ENCODE results near the gene GPBP1.

GPBP1 gene

DNA sequence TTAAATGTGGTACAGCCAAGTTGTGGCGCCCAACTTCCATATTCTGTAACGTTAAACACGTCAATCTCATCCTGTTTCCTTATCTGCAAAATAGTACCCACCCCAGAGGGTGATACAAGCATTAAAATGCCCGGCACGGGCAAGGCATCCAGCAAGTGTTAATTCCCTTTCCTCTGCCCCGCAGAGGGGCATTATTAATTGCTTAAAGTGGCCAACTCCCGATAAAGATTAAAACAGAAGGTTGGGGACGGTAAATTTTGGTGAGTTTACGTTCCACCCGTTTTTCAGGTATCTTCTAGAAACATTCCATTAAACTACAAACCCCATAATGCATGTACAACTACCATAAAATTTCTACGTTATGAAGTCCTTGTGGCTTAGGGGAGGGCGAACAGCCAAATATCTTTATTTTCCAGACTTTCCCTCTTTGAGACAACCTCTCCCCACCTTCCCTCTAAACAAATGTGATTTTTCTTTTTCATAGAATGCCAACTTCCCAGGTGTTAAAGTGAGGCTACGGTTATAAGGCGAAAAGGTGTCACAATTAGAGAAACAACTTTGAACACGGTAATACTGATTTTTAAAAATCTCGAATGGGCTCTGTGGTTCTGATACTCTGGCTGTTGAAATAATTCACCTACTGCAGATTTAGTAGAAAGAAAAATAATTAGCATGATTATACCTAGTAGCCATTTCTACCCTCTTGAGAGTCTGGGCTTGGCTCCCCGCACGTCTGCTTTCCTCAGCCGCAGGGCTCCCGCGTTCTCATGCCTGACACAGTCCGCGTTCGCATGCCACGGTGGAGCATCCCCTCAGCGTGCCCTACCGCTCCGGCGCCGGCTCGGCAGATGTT lies 1.2 kb upstream of the GPBP1 start:
- Histone ChIP-seq H3K27ac (peak overlapping the region; percentile 99), H3K27me3 (ENCODE audit: control insufficient read depth, insufficient read depth, low read length) (no peaks in the 10 kb centered on the region), H3K4me3 (ENCODE audit: low read depth, low read length) (peak overlapping the region; percentile 99), H3K9me3 (ENCODE audit: control insufficient read depth, low read length) (no peaks in the 10 kb centered on the region), H3K36me3 (ENCODE audit: control insufficient read depth, insufficient read depth, low read length) (no peaks in the 10 kb centered on the region), H3K9ac (peak overlapping the region; percentile 55), H3K79me2 (peaks cover 16% of the 10 kb centered on the region), H3K4me1 (peaks cover 7% of the 10 kb centered on the region), H3K4me2 (ENCODE audit: low read length) (peak overlapping the region; percentile 82), H2AFZ (peak overlapping the region; percentile 98)
- TF ChIP-seq, protein P1, sequence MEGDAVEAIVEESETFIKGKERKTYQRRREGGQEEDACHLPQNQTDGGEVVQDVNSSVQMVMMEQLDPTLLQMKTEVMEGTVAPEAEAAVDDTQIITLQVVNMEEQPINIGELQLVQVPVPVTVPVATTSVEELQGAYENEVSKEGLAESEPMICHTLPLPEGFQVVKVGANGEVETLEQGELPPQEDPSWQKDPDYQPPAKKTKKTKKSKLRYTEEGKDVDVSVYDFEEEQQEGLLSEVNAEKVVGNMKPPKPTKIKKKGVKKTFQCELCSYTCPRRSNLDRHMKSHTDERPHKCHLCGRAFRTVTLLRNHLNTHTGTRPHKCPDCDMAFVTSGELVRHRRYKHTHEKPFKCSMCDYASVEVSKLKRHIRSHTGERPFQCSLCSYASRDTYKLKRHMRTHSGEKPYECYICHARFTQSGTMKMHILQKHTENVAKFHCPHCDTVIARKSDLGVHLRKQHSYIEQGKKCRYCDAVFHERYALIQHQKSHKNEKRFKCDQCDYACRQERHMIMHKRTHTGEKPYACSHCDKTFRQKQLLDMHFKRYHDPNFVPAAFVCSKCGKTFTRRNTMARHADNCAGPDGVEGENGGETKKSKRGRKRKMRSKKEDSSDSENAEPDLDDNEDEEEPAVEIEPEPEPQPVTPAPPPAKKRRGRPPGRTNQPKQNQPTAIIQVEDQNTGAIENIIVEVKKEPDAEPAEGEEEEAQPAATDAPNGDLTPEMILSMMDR (IDR thresholded peaks at IDR 0.05): no peak

DNA sequence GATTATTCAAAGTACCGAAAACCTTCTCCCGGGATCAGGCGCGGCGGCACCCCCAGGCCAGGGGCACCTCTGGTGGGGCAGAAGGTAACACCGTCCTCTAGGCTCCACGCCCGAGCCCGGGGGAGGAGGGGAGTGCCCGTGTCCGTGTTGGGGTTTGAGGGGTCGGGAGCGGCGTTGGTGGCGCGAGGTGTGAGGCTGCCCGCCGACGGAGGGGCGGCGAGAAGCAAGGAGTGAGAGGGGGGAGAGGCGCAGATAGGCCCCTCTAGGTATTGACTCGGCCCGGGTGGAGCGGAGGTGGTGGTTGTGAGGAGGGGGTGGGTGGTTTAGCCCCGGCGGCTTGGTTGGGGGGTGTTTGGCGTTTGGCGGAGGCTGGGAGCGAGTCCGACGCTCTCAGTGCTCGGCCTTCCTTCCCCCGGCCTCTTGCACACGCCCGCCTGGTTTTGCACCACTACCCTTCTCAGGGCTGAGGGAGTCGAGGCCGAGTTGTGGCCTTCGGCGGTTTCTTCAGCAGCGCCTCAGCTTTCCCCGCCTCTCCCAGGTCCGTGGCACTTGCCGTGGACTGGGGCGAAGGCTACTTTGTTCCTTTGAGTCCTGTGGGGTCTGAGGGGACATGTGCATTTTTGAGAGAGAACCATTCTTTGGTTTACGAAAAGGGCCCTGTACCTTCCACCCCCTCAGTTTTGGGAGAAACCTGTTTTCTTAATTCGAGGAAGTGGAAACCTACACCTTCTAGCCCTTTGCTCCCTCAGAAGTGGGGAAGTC lies 450 bp downstream of the GPBP1 start:
- H3K9me3 ChIP-seq (ENCODE audit: control insufficient read depth, low read length): no peaks in the 10 kb centered on the region
- peak overlapping the region; percentile 99 for H3K4me3 ChIP-seq (ENCODE audit: low read depth, low read length)
- no peaks in the 10 kb centered on the region for H3K36me3 ChIP-seq (ENCODE audit: control insufficient read depth, insufficient read depth, low read length)
- H2AFZ ChIP-seq: peak overlapping the region; percentile 98
- H3K27ac ChIP-seq: peak overlapping the region; percentile 99
- H3K9ac ChIP-seq: peak overlapping the region; percentile 96
- H3K4me1 ChIP-seq: peaks cover 9% of the 10 kb centered on the region
- no peaks in the 10 kb centered on the region for H3K27me3 ChIP-seq (ENCODE audit: control insufficient read depth, insufficient read depth, low read length)
- peak overlapping the region; percentile 82 for H3K4me2 ChIP-seq (ENCODE audit: low read length)
- TF ChIP-seq, protein P1 (IDR thresholded peaks at IDR 0.05): no peak
- peaks cover 28% of the 10 kb centered on the region for H3K79me2 ChIP-seq

DNA sequence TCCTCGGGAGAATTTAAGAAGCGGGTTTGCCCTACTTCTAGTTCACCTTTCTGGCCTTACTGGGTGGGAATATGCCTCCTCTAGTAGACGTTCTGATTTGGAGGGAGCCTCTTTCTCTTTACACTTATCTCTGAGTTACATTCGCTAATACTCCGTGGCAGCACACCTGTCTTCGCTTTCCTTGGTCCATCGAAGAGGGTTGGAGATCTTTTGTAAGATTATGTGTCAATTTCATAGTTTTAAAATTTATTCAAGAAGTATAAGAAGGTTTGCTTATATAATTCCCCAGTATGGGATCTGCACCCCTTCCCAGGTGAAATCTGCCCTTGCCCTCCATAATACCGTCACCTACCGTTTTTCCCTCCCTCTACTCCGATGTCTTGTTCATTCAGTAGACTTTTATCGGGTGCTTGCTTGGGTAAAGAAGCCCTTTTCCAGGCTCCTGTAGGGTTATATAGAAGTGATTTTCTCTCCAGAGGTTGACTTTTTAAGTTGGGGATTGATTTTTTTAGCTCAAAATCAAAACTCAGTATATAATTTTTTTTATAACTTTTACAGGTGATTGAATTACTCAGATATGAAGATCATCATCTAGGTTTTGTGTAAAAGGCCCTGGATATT lies 1.1 kb downstream of the GPBP1 start:
- Histone ChIP-seq H2AFZ (peak overlapping the region; percentile 98), H3K4me3 (ENCODE audit: low read depth, low read length) (peak overlapping the region; percentile 99), H3K79me2 (peaks cover 35% of the 10 kb centered on the region), H3K4me1 (peaks cover 13% of the 10 kb centered on the region), H3K4me2 (ENCODE audit: low read length) (peak overlapping the region; percentile 82), H3K36me3 (ENCODE audit: control insufficient read depth, insufficient read depth, low read length) (no peaks in the 10 kb centered on the region), H3K9ac (peak overlapping the region; percentile 96), H3K27me3 (ENCODE audit: control insufficient read depth, insufficient read depth, low read length) (no peaks in the 10 kb centered on the region), H3K27ac (peak overlapping the region; percentile 99), H3K9me3 (ENCODE audit: control insufficient read depth, low read length) (no peaks in the 10 kb centered on the region)
- TF ChIP-seq, protein P1 (IDR thresholded peaks at IDR 0.05): no peak

DNA sequence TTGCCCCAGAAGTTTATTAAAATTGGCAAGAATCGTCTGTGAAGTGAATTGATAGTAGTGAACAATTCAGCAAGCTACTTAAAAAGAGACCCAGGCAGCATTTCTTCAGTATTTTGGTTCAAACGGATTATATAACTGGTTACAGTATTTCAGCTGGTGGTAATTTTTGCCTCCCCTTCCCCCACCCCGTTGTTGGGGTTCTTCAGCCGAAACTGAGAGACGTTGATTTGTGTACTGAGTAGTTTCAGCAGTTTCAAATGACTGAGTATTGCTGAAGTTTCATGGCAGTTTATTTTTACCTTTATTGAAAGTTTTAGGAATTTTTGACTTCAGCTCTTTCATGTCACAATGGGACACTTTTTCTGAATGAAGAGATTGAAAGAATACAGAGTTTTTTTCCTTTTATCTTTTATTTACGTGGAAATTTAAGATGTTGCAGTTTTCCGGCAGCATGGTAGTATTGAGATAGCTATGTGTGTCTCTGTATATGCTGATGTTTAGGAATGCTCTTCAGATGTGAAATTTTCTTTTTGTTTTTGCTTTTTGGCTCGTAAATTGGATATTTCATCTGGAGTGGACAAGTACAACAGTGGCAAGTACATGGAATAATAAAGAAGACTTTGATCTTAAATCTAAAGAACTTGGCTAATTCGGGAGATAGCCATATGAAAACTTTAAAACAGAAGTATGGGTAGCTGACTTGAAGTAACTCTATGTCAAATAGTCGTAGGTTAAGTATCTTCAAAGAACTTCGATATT lies 1.9 kb downstream of the GPBP1 start:
- peaks cover 42% of the 10 kb centered on the region for H3K79me2 ChIP-seq
- peak overlapping the region; percentile 99 for H3K27ac ChIP-seq
- no peaks in the 10 kb centered on the region for H3K9me3 ChIP-seq (ENCODE audit: control insufficient read depth, low read length)
- H3K4me2 ChIP-seq (ENCODE audit: low read length): peak overlapping the region; percentile 82
- H3K4me3 ChIP-seq (ENCODE audit: low read depth, low read length): peak overlapping the region; percentile 99
- H3K36me3 ChIP-seq (ENCODE audit: control insufficient read depth, insufficient read depth, low read length): no peaks in the 10 kb centered on the region
- peaks cover 13% of the 10 kb centered on the region for H3K4me1 ChIP-seq
- no peak overlapping the region for H3K9ac ChIP-seq
- TF ChIP-seq, protein P1 (IDR thresholded peaks at IDR 0.05): no peak
- no peaks in the 10 kb centered on the region for H3K27me3 ChIP-seq (ENCODE audit: control insufficient read depth, insufficient read depth, low read length)
- no peak overlapping the region for H2AFZ ChIP-seq

Measured in parathyroid adenoma (tissue), 2 donors.